Trophoblast cell (in vitro differentiated cells and primary cell): Measurements from ENCODE around the gene PDE4D.

Experiments used
- DNase-seq, 2 donors: peaks; one replicate each; pipeline ENCODE4 v3.0.0-alpha.2; 2016
- H2AFZ ChIP-seq: 2 replicates; pipeline ENCODE4 v1.6.1; 2013; ENCODE audit warnings: low read length, moderate library complexity, mild to moderate bottlenecking; ENCODE audit not compliant: insufficient read depth, poor library complexity
- H2AK5ac ChIP-seq: 2 replicates; pipeline ENCODE4 v1.6.1; 2013; ENCODE audit warnings: mild to moderate bottlenecking, low read length
- H2BK120ac ChIP-seq: 2 replicates; pipeline ENCODE4 v1.6.1; 2013; ENCODE audit warnings: low read length, mild to moderate bottlenecking, moderate library complexity; ENCODE audit not compliant: insufficient read depth, poor library complexity
- H2BK12ac ChIP-seq: 2 replicates; pipeline ENCODE4 v1.6.1; 2013; ENCODE audit warnings: mild to moderate bottlenecking, low read length, moderate library complexity
- H2BK5ac ChIP-seq: 2 replicates; pipeline ENCODE4 v1.6.1; 2013; ENCODE audit warnings: low read length, low read depth, moderate library complexity, mild to moderate bottlenecking; ENCODE audit not compliant: poor library complexity
- H3K14ac ChIP-seq: 2 replicates; pipeline ENCODE4 v1.6.1; 2013; ENCODE audit warnings: mild to moderate bottlenecking, low read length
- H3K18ac ChIP-seq: 2 replicates; pipeline ENCODE4 v1.6.1; 2013; ENCODE audit warnings: mild to moderate bottlenecking, low read length
- H3K23ac ChIP-seq: 2 replicates; pipeline ENCODE4 v1.6.1; 2013; ENCODE audit warnings: low read length
- H3K27ac ChIP-seq: 2 replicates; pipeline ENCODE4 v1.5.1; 2013; ENCODE audit warnings: low read depth, mild to moderate bottlenecking, inconsistent platforms, low read length, moderate library complexity
- H3K27me3 ChIP-seq: 2 replicates; pipeline ENCODE4 v1.6.1; 2013; ENCODE audit warnings: inconsistent platforms, mild to moderate bottlenecking, low read length, moderate library complexity; ENCODE audit not compliant: insufficient read depth
- H3K36me3 ChIP-seq, 2 experiments: 1 replicate in 1 of 2; 2 replicates in 1 of 2; pipeline ENCODE4 v1.6.1; 2013; ENCODE audit warnings: low read length in 2 of 2, mild to moderate bottlenecking in 2 of 2, moderate library complexity in 1 of 2; ENCODE audit not compliant: insufficient read depth in 2 of 2, control insufficient read depth in 1 of 2
- H3K4ac ChIP-seq: 2 replicates; pipeline ENCODE4 v1.6.1; 2013; ENCODE audit warnings: low read depth, mild to moderate bottlenecking, low read length, moderate library complexity
- H3K4me1 ChIP-seq, 2 experiments: 1 replicate in 1 of 2; 2 replicates in 1 of 2; pipeline ENCODE4 v1.6.1; 2013; ENCODE audit warnings: low read length in 2 of 2, mild to moderate bottlenecking in 2 of 2, moderate library complexity in 1 of 2; ENCODE audit not compliant: insufficient read depth in 2 of 2, control insufficient read depth in 1 of 2
- H3K4me2 ChIP-seq: 2 replicates; pipeline ENCODE4 v1.6.1; 2013; ENCODE audit warnings: inconsistent platforms, mild to moderate bottlenecking, low read length, moderate library complexity
- H3K4me3 ChIP-seq: 2 replicates; pipeline ENCODE4 v1.5.1; 2013; ENCODE audit warnings: mild to moderate bottlenecking, low read depth, low read length, inconsistent platforms
- H3K79me1 ChIP-seq: one replicate; pipeline ENCODE4 v1.6.1; 2013; ENCODE audit warnings: low read length
- H3K79me2 ChIP-seq: 2 replicates; pipeline ENCODE4 v1.6.1; 2013; ENCODE audit warnings: low read length, mild to moderate bottlenecking; ENCODE audit not compliant: control insufficient read depth, insufficient read depth, poor library complexity
- H3K9ac ChIP-seq: 2 replicates; pipeline ENCODE4 v1.6.1; 2013; ENCODE audit warnings: mild to moderate bottlenecking, low read length
- H3K9me3 ChIP-seq: 2 replicates; pipeline ENCODE4 v1.6.1; 2013; ENCODE audit warnings: low read depth, mild to moderate bottlenecking, control low read depth, inconsistent platforms, low read length; ENCODE audit not compliant: insufficient read depth
- H4K12ac ChIP-seq: 2 replicates; pipeline ENCODE4 v1.6.1; 2013; ENCODE audit warnings: low read depth, mild to moderate bottlenecking, low read length, moderate library complexity
- H4K8ac ChIP-seq: 2 replicates; pipeline ENCODE4 v1.6.1; 2013; ENCODE audit warnings: low read depth, mild to moderate bottlenecking, low read length, moderate library complexity
- H4K91ac ChIP-seq: one replicate; pipeline ENCODE4 v1.6.1; 2013; ENCODE audit warnings: low read depth, mild to moderate bottlenecking, low read length, moderate library complexity
- WGBS: extraction: QIAGEN DNeasy Blood & Tissue Kit; methylation state at CpG from one replicate; pipeline ENCODE4 v1.1.7; 2013; ENCODE audit warnings: missing lambda C conversion rate; ENCODE audit not compliant: insufficient read length, insufficient coverage; ENCODE audit errors: extremely low coverage; 5-methylcytosine and 5-hydroxymethylcytosine counted together

The PDE4D gene

DNA sequence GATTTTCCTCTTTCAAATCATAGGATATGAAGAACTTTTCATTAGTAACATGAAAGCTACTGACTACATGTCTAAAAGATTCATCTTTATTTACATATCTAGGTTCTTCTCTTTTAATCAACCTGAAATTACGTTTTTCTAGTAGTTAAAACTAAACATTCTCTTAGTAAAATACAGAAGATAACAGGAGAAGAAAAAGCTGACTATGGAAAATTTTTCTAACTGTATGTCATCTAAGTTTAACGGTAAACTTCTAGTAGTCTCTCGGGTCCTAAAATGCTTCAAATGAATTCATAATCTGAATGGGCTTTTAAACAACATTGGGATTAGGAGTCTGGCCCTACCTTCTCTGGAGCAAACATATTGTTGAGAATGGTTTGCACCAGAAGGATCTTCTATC, 151.9 kb downstream of the PDE4D start:
- no CpG with 5 or more reads among the region's 3 CpGs for WGBS
- Histone ChIP-seq H3K4ac (no peak overlapping the region), H3K4me2 (no peak overlapping the region), H2BK12ac (no peak overlapping the region), H3K4me1 (peaks cover 0 to 5% of the 10 kb centered on the region in 2 experiments), H2BK5ac (no peak overlapping the region), H3K79me1 (no peaks in the 10 kb centered on the region), H3K36me3 (no peaks in the 10 kb centered on the region), H3K27ac (no peak overlapping the region), H3K9me3 (no peaks in the 10 kb centered on the region), H3K14ac (no peak overlapping the region), H2BK120ac (no peak overlapping the region), H2AFZ (no peak overlapping the region), H3K18ac (no peak overlapping the region), H4K91ac (no peak overlapping the region), H3K23ac (no peak overlapping the region), H4K8ac (no peak overlapping the region), H3K27me3 (no peaks in the 10 kb centered on the region), H3K4me3 (no peak overlapping the region), H2AK5ac (no peak overlapping the region), H3K79me2 (no peaks in the 10 kb centered on the region), H3K9ac (no peak overlapping the region), H4K12ac (no peak overlapping the region)
- no peak for DNase-seq

DNA sequence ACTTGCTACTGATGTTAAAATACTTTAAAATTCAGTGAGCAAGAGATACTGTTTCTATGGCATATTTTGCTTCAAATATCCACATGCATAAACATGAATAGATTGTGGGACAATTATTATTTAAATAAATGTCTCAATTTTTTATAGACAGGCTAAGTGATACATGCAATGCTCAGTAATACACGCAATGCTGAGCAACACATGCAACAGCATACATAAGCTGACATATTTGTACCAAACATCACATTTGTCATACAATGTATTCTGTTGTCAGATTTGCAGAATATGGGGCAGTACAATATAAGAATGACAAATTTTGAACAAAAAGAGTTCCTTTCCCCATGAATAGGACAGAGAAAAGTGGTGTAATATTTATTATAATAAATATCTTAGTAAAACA, 155.5 kb downstream of the PDE4D start:
- no peak overlapping the region for H3K18ac ChIP-seq
- no peak overlapping the region for H2BK120ac ChIP-seq
- no peak overlapping the region for H3K14ac ChIP-seq
- H3K79me1 ChIP-seq: no peaks in the 10 kb centered on the region
- H3K23ac ChIP-seq: no peak overlapping the region
- H3K27ac ChIP-seq: no peak overlapping the region
- no peaks in the 10 kb centered on the region for H3K9me3 ChIP-seq
- no peak overlapping the region for H4K91ac ChIP-seq
- H3K4me1 ChIP-seq: no peaks in the 10 kb centered on the region
- no peak overlapping the region for H3K4me3 ChIP-seq
- no peak overlapping the region for H2AFZ ChIP-seq
- no peak overlapping the region for H3K9ac ChIP-seq
- no peak overlapping the region for H3K4me2 ChIP-seq
- DNase-seq: no peak
- H4K12ac ChIP-seq: no peak overlapping the region
- H3K36me3 ChIP-seq: no peaks in the 10 kb centered on the region
- no CpG with 5 or more reads among the region's 1 CpG for WGBS
- no peaks in the 10 kb centered on the region for H3K79me2 ChIP-seq
- no peak overlapping the region for H2BK5ac ChIP-seq
- H2AK5ac ChIP-seq: no peak overlapping the region
- no peak overlapping the region for H2BK12ac ChIP-seq
- no peaks in the 10 kb centered on the region for H3K27me3 ChIP-seq
- H4K8ac ChIP-seq: no peak overlapping the region
- H3K4ac ChIP-seq: no peak overlapping the region

DNA sequence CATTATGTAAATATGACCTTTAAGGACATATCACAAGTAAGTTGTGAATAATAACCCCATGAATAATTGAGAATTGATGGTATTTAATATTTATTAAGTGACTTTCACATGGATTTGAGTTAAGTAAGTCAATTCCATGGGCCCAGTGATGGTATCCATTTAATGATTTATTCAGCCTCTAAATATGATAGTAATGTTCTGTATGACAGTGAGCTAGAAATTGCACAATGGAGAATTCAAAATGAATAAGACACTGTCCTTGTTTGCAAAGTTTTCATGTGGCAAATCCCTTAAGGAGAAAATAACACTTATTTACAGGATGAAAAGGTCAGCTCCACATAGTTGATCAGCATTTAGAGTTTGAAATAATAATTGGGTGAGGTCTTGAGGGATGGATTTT, 160.7 kb downstream of the PDE4D start:
- no peak overlapping the region for H3K14ac ChIP-seq

DNA sequence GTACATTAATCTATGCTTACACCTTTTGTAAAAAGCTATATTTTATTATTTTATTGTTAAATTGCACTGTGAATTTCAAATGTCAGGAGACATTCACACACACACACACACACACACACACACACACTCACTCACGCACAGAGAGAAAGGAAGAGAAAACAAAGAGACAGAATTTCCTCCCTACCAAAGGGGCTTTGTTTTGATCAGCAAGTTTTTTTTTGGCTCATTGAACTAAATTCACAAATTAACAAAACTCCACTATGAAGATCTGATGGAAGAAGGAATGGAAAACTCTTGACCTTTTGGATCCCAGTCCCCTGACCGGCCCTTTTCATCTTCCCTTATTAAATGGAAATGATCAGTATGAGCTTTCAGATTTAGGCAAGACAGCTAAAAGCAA, 161.2 kb downstream of the PDE4D start:
- no peak overlapping the region for H3K4me2 ChIP-seq
- no CpG with 5 or more reads among the region's 2 CpGs for WGBS
- H3K27ac ChIP-seq: no peak overlapping the region
- no peak overlapping the region for H3K4ac ChIP-seq
- H3K9me3 ChIP-seq: no peaks in the 10 kb centered on the region
- no peak overlapping the region for H2BK5ac ChIP-seq
- no peak overlapping the region for H4K8ac ChIP-seq
- H2AFZ ChIP-seq: no peak overlapping the region
- no peak overlapping the region for H2BK120ac ChIP-seq
- DNase-seq: no peak
- no peak overlapping the region for H4K12ac ChIP-seq
- H3K14ac ChIP-seq: no peak overlapping the region
- no peak overlapping the region for H3K4me3 ChIP-seq
- H3K79me2 ChIP-seq: no peaks in the 10 kb centered on the region
- H3K4me1 ChIP-seq: no peaks in the 10 kb centered on the region
- H4K91ac ChIP-seq: no peak overlapping the region
- H3K27me3 ChIP-seq: no peaks in the 10 kb centered on the region
- H3K36me3 ChIP-seq: no peaks in the 10 kb centered on the region
- no peaks in the 10 kb centered on the region for H3K79me1 ChIP-seq
- no peak overlapping the region for H3K23ac ChIP-seq
- H2AK5ac ChIP-seq: no peak overlapping the region
- H3K18ac ChIP-seq: no peak overlapping the region
- no peak overlapping the region for H3K9ac ChIP-seq
- no peak overlapping the region for H2BK12ac ChIP-seq

More for the DNA sequence above, 160.7 kb downstream of the PDE4D start:
- no peak for DNase-seq
- no peaks in the 10 kb centered on the region for H3K79me1 ChIP-seq
- H3K27me3 ChIP-seq: no peaks in the 10 kb centered on the region
- H2BK5ac ChIP-seq: no peak overlapping the region
- no peak overlapping the region for H4K12ac ChIP-seq
- no peak overlapping the region for H3K4me2 ChIP-seq
- no peaks in the 10 kb centered on the region for H3K4me1 ChIP-seq
- H2AFZ ChIP-seq: no peak overlapping the region
- H3K9ac ChIP-seq: no peak overlapping the region
- H4K91ac ChIP-seq: no peak overlapping the region
- H3K9me3 ChIP-seq: no peaks in the 10 kb centered on the region
- H3K36me3 ChIP-seq: no peaks in the 10 kb centered on the region
- no peak overlapping the region for H3K4me3 ChIP-seq
- H3K23ac ChIP-seq: no peak overlapping the region
- no peak overlapping the region for H2BK12ac ChIP-seq
- no peak overlapping the region for H3K27ac ChIP-seq
- no peak overlapping the region for H2AK5ac ChIP-seq
- H3K79me2 ChIP-seq: no peaks in the 10 kb centered on the region
- no peak overlapping the region for H2BK120ac ChIP-seq
- H3K18ac ChIP-seq: no peak overlapping the region
- H4K8ac ChIP-seq: no peak overlapping the region
- H3K4ac ChIP-seq: no peak overlapping the region
